Smooth muscle cell (in vitro differentiated cells): ENCODE data around the gene MPRIP. TPM values are rescaled to one million over a fixed set of nuclear protein-coding genes. Genes with fewer than 3 reads are reported as not detected.

ENCODE experiments used
- DNase-seq: peaks from one replicate; lab custom pipeline; 2025; ENCODE audit not compliant: unreplicated experiment; lab: John Stamatoyannopoulos, UW
- H2AFZ ChIP-seq: fragments of 200-600 bp; sonication (generic); 2 replicates; pipeline ENCODE4 v1.6.0; 2016; ENCODE audit warnings: antibody characterized with exemption, low read depth, mild to moderate bottlenecking
- H3F3A ChIP-seq: fragments of 200-600 bp; sonication (generic); 2 replicates; pipeline ENCODE4 v1.6.0; 2017; ENCODE audit warnings: antibody characterized with exemption, low read depth
- H3K27ac ChIP-seq: fragments of 200-600 bp; sonication (generic); 2 replicates; pipeline ENCODE4 v1.5.1; 2016; ENCODE audit warnings: low read depth, mild to moderate bottlenecking
- H3K27me3 ChIP-seq: fragments of 200-600 bp; sonication (generic); 2 replicates; pipeline ENCODE4 v1.6.1; 2016; ENCODE audit warnings: low read depth, mild to moderate bottlenecking
- H3K36me3 ChIP-seq: fragments of 200-600 bp; sonication (generic); 2 replicates; pipeline ENCODE4 v1.5.1; 2016; ENCODE audit warnings: low read depth
- H3K4me1 ChIP-seq: fragments of 200-600 bp; sonication (generic); 2 replicates; pipeline ENCODE4 v1.5.1; 2016; ENCODE audit warnings: low read depth
- H3K4me2 ChIP-seq: fragments of 200-600 bp; sonication (generic); 2 replicates; pipeline ENCODE4 v1.6.0; 2016; ENCODE audit warnings: mild to moderate bottlenecking
- H3K4me3 ChIP-seq: fragments of 200-600 bp; sonication (generic); 2 replicates; pipeline ENCODE4 v1.5.1; 2016; ENCODE audit warnings: mild to moderate bottlenecking
- H3K79me2 ChIP-seq: fragments of 200-600 bp; sonication (generic); 2 replicates; pipeline ENCODE4 v1.6.0; 2016; ENCODE audit warnings: low read depth, mild to moderate bottlenecking
- H3K9ac ChIP-seq: fragments of 200-600 bp; sonication (generic); 2 replicates; pipeline ENCODE4 v1.6.0; 2016; ENCODE audit warnings: low read depth
- H3K9me3 ChIP-seq: fragments of 200-600 bp; sonication (generic); replicated peaks from 2 replicates; pipeline ENCODE4 v1.5.1; 2016; ENCODE audit warnings: low read depth
- H4K20me1 ChIP-seq: fragments of 200-600 bp; sonication (generic); 2 replicates; pipeline ENCODE4 v1.6.0; 2016; ENCODE audit warnings: low read depth
- CTCF ChIP-seq: fragments of 200-600 bp; sonication (generic); IDR thresholded peaks from 2 replicates; pipeline ENCODE4 v1.5.1; 2017; ENCODE audit warnings: borderline replicate concordance, mild to moderate bottlenecking, antibody characterized with exemption; ENCODE audit not compliant: insufficient read depth, poor library complexity, severe bottlenecking
- WGBS: methylation state at CpG from one replicate; pipeline ENCODE4 v1.1.7; 2016; ENCODE audit warnings: low lambda C conversion rate; 5-methylcytosine and 5-hydroxymethylcytosine counted together
- polyA plus RNA-seq: library from polyadenylated mRNA; unstranded; fragments of >200 nt; fragmentation: Nextera tagmentation; extraction: Ambion mirVana; gene quantifications from 2 replicates; pipeline ENCODE4 v1.2.1, GENCODE V29; 2016
- total RNA-seq: library from RNA; depleted of rRNA; stranded (reverse); fragments of >200 nt; gene quantifications from 2 replicates; pipeline ENCODE4 v1.2.3, GENCODE V29; 2014

Gene MPRIP
- total and polyA plus RNA-seq, 2 experiments from 2014 or later, result 58.8 to 69.3 TPM

DNA sequence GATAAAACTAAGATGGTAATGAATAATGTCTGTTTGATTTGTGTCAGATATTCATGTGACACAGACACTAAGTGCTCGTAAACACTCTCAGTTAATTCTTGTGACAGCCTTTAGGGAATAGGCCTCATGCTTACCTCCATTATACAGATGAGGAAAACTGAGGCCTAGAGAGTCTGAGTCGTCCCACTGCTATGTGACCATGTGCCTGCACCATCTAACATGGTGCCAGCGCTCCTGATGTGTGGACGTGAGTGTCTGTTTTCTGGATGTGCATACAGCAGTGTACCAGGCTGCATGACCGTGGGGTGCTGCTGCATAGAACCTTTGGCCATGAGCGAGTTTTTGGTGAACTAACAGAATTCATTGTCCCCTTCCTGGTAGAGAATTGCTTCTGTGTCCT is 61.8 kb downstream of the MPRIP start:
- Histone ChIP-seq H3K36me3 (no peaks in the 10 kb centered on the region), H3F3A (peaks cover 7% of the 10 kb centered on the region), H3K4me3 (no peak overlapping the region), H3K9ac (no peak overlapping the region), H3K27me3 (no peaks in the 10 kb centered on the region), H3K9me3 (no peaks in the 10 kb centered on the region), H4K20me1 (peaks cover 100% of the 10 kb centered on the region), H3K4me2 (no peak overlapping the region), H3K27ac (no peak overlapping the region), H2AFZ (no peak overlapping the region), H3K4me1 (peaks cover 20% of the 10 kb centered on the region), H3K79me2 (peaks cover 76% of the 10 kb centered on the region)
- 96% methylated on average over 6 of the region's 6 CpGs for WGBS
- DNase-seq, result no peak
- no peak for TF ChIP-seq CTCF

- Histone ChIP-seq H3K9ac (no peak overlapping the region), H2AFZ (no peak overlapping the region), H3K9me3 (no peaks in the 10 kb centered on the region), H3K27ac (no peak overlapping the region), H3K4me3 (no peak overlapping the region), H4K20me1 (peaks cover 100% of the 10 kb centered on the region), H3F3A (peaks cover 7% of the 10 kb centered on the region), H3K4me2 (no peak overlapping the region), H3K4me1 (peaks cover 20% of the 10 kb centered on the region), H3K79me2 (peaks cover 79% of the 10 kb centered on the region), H3K36me3 (no peaks in the 10 kb centered on the region), H3K27me3 (no peaks in the 10 kb centered on the region)
- no peak for DNase-seq
- WGBS, result 90% methylated on average over 11 of the region's 11 CpGs
- TF ChIP-seq CTCF, result no peak
These were observed 62.2 kb downstream of the MPRIP start for GRCh38 chr17:17104494-17104893.

- WGBS, result 94% methylated on average over 7 of the region's 7 CpGs
- no peak overlapping the region for H3K4me2 ChIP-seq
- TF ChIP-seq CTCF, result no peak
- H3K9ac ChIP-seq, result no peak overlapping the region
- H2AFZ ChIP-seq, result no peak overlapping the region
- DNase-seq, result no peak
- H3K4me1 ChIP-seq, result peaks cover 20% of the 10 kb centered on the region
- no peaks in the 10 kb centered on the region for H3K36me3 ChIP-seq
- H3K9me3 ChIP-seq, result no peaks in the 10 kb centered on the region
- no peak overlapping the region for H3K4me3 ChIP-seq
- H3K27ac ChIP-seq, result peak overlapping the region; percentile 25
- H3K27me3 ChIP-seq, result no peaks in the 10 kb centered on the region
- peaks cover 79% of the 10 kb centered on the region for H3K79me2 ChIP-seq
- peaks cover 7% of the 10 kb centered on the region for H3F3A ChIP-seq
- peaks cover 100% of the 10 kb centered on the region for H4K20me1 ChIP-seq
These were observed 63.7 kb downstream of the MPRIP start for GRCh38 chr17:17105976-17106375.

DNA sequence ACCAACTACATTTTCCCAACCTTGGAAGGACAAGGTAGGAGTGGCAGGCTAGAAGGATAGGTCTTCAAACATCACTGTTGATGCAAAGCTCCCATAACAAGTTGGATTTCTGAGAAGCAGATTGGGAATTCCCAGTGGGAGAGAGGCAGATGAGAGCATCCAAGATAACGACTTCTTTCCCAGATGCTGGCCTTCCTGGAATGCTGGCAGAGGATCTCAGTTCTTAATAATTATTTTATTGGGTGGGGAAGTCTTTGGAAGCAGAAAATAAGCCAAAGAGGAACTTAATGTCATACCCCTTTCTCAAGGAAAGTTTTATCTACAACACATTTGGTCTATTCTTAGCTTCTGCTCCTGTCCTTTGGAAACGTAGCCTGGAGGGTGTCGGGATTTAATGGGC is 64.5 kb downstream of the MPRIP start:
- Histone ChIP-seq H3K36me3 (no peaks in the 10 kb centered on the region), H3K9ac (no peak overlapping the region), H3K27ac (peak overlapping the region; percentile 25), H3F3A (peaks cover 7% of the 10 kb centered on the region), H2AFZ (no peak overlapping the region), H3K4me3 (no peak overlapping the region), H3K9me3 (no peaks in the 10 kb centered on the region), H3K4me1 (peaks cover 20% of the 10 kb centered on the region), H3K79me2 (peaks cover 76% of the 10 kb centered on the region), H3K4me2 (no peak overlapping the region), H3K27me3 (no peaks in the 10 kb centered on the region), H4K20me1 (peaks cover 100% of the 10 kb centered on the region)
- WGBS, result 37% methylated on average over 3 of the region's 3 CpGs
- TF ChIP-seq CTCF, result no peak
- DNase-seq, result no peak
